Esophagus muscularis mucosa (tissue), 4 donors: Measurements from ENCODE around the gene CD37. TPM values are rescaled to one million over a fixed set of nuclear protein-coding genes. Genes with fewer than 3 reads are reported as not detected.
"Not testable (repeated sequence)": the region's sequence is repeated elsewhere in the genome, so short reads cannot be mapped to it uniquely, and the experiment has no call there.

ENCODE experiments used
- DNase-seq: peaks from one replicate; pipeline ENCODE4 v3.0.0-alpha.2; 2017; ENCODE audit errors: extremely low spot score
- H3K27ac ChIP-seq, 4 donors: fragments of 200-600 bp; sonication (generic); replicated peaks in 1 of 4; 1 replicate in 3 of 4; 2 replicates in 1 of 4; pipeline ENCODE4 v1.5.1; 2016 to 2019; ENCODE audit warnings: mild to moderate bottlenecking in 1 of 4
- H3K27me3 ChIP-seq, 4 donors: fragments of 200-600 bp; sonication (generic); one replicate each; pipeline versions ENCODE4 v1.5.1 to v1.6.0; 2016 to 2019
- H3K36me3 ChIP-seq, 4 donors: fragments of 200-600 bp; sonication (generic); one replicate each; pipeline ENCODE4 v1.5.1; 2016 to 2019
- H3K4me1 ChIP-seq, 4 donors: fragments of 200-600 bp; sonication (generic); one replicate each; pipeline ENCODE4 v1.5.1; 2016 to 2019
- H3K4me3 ChIP-seq, 4 donors: fragments of 200-600 bp; sonication (generic); 1 replicate in 2 of 4; 2 replicates in 2 of 4; pipeline ENCODE4 v1.5.1; 2016 to 2019; ENCODE audit warnings: mild to moderate bottlenecking in 4 of 4, moderate library complexity in 1 of 4
- H3K9me3 ChIP-seq, 4 donors: fragments of 200-600 bp; sonication (generic); 1 replicate in 3 of 4; 2 replicates in 1 of 4; pipeline ENCODE4 v1.5.1; 2016 to 2019
- CTCF ChIP-seq, 3 experiments: fragments of 200-600 bp in 2 of 3; fragments of 450-650 bp in 1 of 3; sonication (generic) in 2 of 3; IDR thresholded peaks; one replicate each; pipeline ENCODE4 v1.5.1; 2017 to 2019; ENCODE audit warnings: antibody characterized with exemption in 3 of 3, mild to moderate bottlenecking in 2 of 3, moderate library complexity in 1 of 3
- EP300 ChIP-seq: sonication (generic); formaldehyde crosslinking; IDR thresholded peaks from one replicate; pipeline ENCODE4 v1.6.1; 2017; ENCODE audit warnings: antibody characterized with exemption
- POLR2A ChIP-seq: fragments of 450-650 bp; IDR thresholded peaks from one replicate; pipeline ENCODE4 v1.6.1; 2017; ENCODE audit warnings: antibody characterized with exemption, moderate library complexity, mild to moderate bottlenecking, low read depth
- POLR2AphosphoS5 ChIP-seq, 2 donors: sonication (generic); formaldehyde crosslinking; IDR thresholded peaks; one replicate each; pipeline ENCODE4 v1.6.1; 2017; ENCODE audit warnings: antibody characterized with exemption in 2 of 2
- WGBS: methylation state at CpG from one replicate; pipeline ENCODE4 v1.1.5; 2018; 5-methylcytosine and 5-hydroxymethylcytosine counted together
- intact Hi-C: fragments of 100-400 bp; cut with DNase I; formaldehyde crosslinking; loops from one replicate; pipeline ENCODE4 v1.15.1; 2023
- total RNA-seq, 4 donors: library from RNA; depleted of rRNA; stranded (reverse); fragments of >200 nt; gene quantifications; one replicate each; pipeline versions ENCODE4 v1.1.0 to v1.2.1, GENCODE V29; 2016

CD37 gene
- total RNA-seq, 4 donors from 2014 or later, result 8.0 to 22.4 (median 11.6) TPM

GRCh38 chr19:49371184-49371583 lies 36.0 kb downstream of the CD37 start:
- Histone ChIP-seq H3K27me3 (peaks cover 0 to 2% (median 0%) of the 10 kb centered on the region in 4 donors), H3K27ac (no peak overlapping the region), H3K9me3 (peaks cover 0 to 16% (median 13%) of the 10 kb centered on the region in 4 donors), H3K4me1 (no peaks in the 10 kb centered on the region), H3K36me3 (no peaks in the 10 kb centered on the region), H3K4me3 (no peak overlapping the region)
- TF ChIP-seq POLR2A, result no peak
- no peak for DNase-seq
- 90% methylated on average over 3 of the region's 3 CpGs for WGBS
- intact Hi-C loops, result no loop called here

DNA sequence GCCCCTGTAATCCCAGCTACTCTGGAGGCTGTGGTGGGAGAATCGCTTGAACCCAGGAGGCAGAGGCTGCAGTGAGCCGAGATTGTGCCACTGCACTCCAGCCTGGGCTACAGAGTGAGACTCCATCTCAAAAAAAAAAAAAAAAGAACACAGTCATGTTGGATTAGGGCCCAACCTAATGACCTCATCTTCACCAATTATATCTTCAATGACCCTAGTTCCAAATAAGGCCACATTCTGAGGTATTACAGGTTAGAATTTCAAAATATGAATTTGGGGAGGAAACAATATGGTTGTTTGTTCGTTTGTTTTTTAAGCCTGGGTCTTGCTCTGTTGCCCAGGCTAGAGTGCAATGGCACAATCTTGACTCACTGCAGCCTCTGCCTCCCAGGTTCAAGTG lies 38.0 kb downstream of the CD37 start:
- H3K27me3 ChIP-seq, H3K27ac ChIP-seq, H3K4me1 ChIP-seq, H3K4me3 ChIP-seq, intact Hi-C loops, DNase-seq, H3K36me3 ChIP-seq: not testable (repeated sequence)
- WGBS, result 86% methylated on average over 3 of the region's 3 CpGs
- H3K9me3 ChIP-seq, result peaks cover 0 to 16% (median 13%) of the 10 kb centered on the region in 4 donors

DNA sequence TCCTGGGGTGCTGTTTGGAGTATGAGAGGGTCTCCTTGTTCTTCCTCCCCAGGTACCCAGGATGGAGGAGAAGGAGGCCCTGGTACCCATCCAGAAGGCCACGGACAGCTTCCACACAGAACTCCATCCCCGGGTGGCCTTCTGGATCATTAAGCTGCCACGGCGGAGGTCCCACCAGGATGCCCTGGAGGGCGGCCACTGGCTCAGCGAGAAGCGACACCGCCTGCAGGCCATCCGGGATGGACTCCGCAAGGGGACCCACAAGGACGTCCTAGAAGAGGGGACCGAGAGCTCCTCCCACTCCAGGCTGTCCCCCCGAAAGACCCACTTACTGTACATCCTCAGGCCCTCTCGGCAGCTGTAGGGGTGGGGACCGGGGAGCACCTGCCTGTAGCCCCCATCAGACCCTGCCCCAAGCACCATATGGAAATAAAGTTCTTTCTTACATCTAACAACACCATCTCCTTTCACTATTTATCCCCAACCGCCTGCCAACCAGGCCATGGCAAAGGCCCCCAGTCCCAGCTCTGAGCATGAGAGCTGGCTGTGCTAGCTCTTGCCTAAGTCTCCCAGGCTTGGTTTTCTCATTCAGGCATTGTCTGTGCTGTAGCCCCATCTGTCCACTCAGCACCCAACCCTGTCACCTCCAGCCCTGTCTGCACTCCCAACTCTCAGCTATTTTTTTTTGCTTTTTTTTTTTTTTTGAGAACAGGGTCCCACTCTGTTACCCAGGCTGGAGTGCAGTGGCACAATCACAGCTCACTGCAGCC lies 39.6 kb downstream of the CD37 start:
- WGBS, result 86% methylated on average over 15 of the region's 16 CpGs
- Histone ChIP-seq H3K4me3 (no peak overlapping the region), H3K9me3 (peaks cover 0 to 3% (median 2%) of the 10 kb centered on the region in 4 donors), H3K36me3 (no peaks in the 10 kb centered on the region), H3K27me3 (peaks cover 0 to 5% (median 0%) of the 10 kb centered on the region in 4 donors), H3K4me1 (no peaks in the 10 kb centered on the region), H3K27ac (no peak overlapping the region)
- DNase-seq, result no peak
- intact Hi-C loops, result no loop called here
- TF ChIP-seq POLR2A (no peak), EP300 (no peak), CTCF (IDR thresholded peaks at IDR 0.05) (no peak), POLR2AphosphoS5 (IDR thresholded peaks at IDR 0.05) (no peak)

DNA sequence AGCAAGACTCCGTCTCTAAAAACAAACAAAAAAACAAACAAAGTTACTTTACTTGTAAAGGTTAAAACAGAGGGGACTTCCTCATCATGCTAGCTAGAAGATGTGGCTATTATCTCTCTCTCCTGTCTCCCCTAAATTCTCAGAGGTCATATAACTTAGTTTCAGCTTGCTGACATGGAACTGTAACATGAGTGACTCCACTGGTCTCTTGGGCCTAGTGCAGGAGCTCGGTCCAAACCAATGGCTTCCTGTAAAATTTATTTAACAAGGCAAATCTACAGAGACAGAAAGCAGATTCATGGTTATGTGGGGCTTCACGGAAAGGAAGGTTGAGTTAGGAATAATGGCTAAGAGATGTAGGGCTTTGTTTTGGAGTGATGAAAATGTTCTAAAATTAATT lies 43.3 kb downstream of the CD37 start:
- Histone ChIP-seq H3K4me1 (no peaks in the 10 kb centered on the region), H3K9me3 (peaks cover 0 to 18% (median 14%) of the 10 kb centered on the region in 4 donors), H3K36me3 (no peaks in the 10 kb centered on the region), H3K27ac (no peak overlapping the region), H3K4me3 (no peak overlapping the region), H3K27me3 (peaks cover 0 to 13% (median 0%) of the 10 kb centered on the region in 4 donors)
- intact Hi-C loops, result no loop called here
- TF ChIP-seq EP300, result no peak
- no peak for DNase-seq
- WGBS, result 81% methylated on average over 3 of the region's 3 CpGs

GRCh38 chr19:49380391-49380790 lies 45.2 kb downstream of the CD37 start:
- WGBS, result 95% methylated on average over 3 of the region's 3 CpGs
- DNase-seq, result no peak
- no peak overlapping the region for H3K27ac ChIP-seq
- no peaks in the 10 kb centered on the region for H3K36me3 ChIP-seq
- peaks cover 0 to 18% (median 14%) of the 10 kb centered on the region in 4 donors for H3K9me3 ChIP-seq
- no peak overlapping the region for H3K4me3 ChIP-seq
- intact Hi-C loops, result no loop called here
- H3K27me3 ChIP-seq, result peaks cover 0 to 13% (median 0%) of the 10 kb centered on the region in 4 donors
- no peaks in the 10 kb centered on the region for H3K4me1 ChIP-seq
- TF ChIP-seq POLR2AphosphoS5 (IDR thresholded peaks at IDR 0.05) (no peak), POLR2A (no peak), EP300 (no peak), CTCF (IDR thresholded peaks at IDR 0.05) (no peak)

GRCh38 chr19:49382639-49383038 lies 47.4 kb downstream of the CD37 start:
- 88% methylated on average over 5 of the region's 5 CpGs for WGBS
- Histone ChIP-seq H3K9me3 (peaks cover 0 to 18% (median 14%) of the 10 kb centered on the region in 4 donors), H3K36me3 (no peaks in the 10 kb centered on the region), H3K27me3 (peaks cover 0 to 12% (median 0%) of the 10 kb centered on the region in 4 donors), H3K4me3 (no peak overlapping the region), H3K4me1 (peaks cover 0 to 2% (median under 1%) of the 10 kb centered on the region in 4 donors), H3K27ac (no peak overlapping the region)
- intact Hi-C loops, result no loop called here
- TF ChIP-seq POLR2A, result no peak
- no peak for TF ChIP-seq EP300
- TF ChIP-seq CTCF (IDR thresholded peaks at IDR 0.05), result no peak
- TF ChIP-seq POLR2AphosphoS5 (IDR thresholded peaks at IDR 0.05), result no peak
- no peak for DNase-seq
